A673 (cell line): Measurements from ENCODE around the gene ABHD17B. TPM values are rescaled to one million over a fixed set of nuclear protein-coding genes. Genes with fewer than 3 reads are reported as not detected.

Experiments used
- BruUV-seq: library from RNA; stranded (reverse); fragments of 400-500 nt; replicated peaks from 2 replicates; lab custom pipeline; 2021; lab: Mats Ljungman, UMichigan
- CTCF ChIA-PET: fragments of 300-600 bp; sonication (Branson Sonifier 250); formaldehyde crosslinking; loops from one replicate; lab custom pipeline; 2022; ENCODE audit warnings: antibody characterized with exemption; lab: Charles Lee
- POLR2A ChIA-PET: fragments of 300-600 bp; sonication (Branson Sonifier 250); formaldehyde crosslinking; loops from one replicate; lab custom pipeline; 2022; ENCODE audit warnings: antibody characterized with exemption; ENCODE audit not compliant: low non-redundant PET; lab: Charles Lee
- DNase-seq: peaks from one replicate; pipeline ENCODE4 v3.0.0-alpha.2; 2015; ENCODE audit warnings: low spot score
- H3K27ac ChIP-seq: fragments of 200-600 bp; sonication (generic); 2 replicates; pipeline ENCODE4 v1.5.1; 2016; ENCODE audit warnings: mixed run types, low read depth, mild to moderate bottlenecking, mixed read lengths, antibody characterized with exemption, low read length; ENCODE audit not compliant: poor library complexity, severe bottlenecking
- H3K27me3 ChIP-seq: fragments of 200-600 bp; sonication (generic); replicated peaks from 2 replicates; pipeline ENCODE4 v1.6.1; 2017; ENCODE audit warnings: mixed run types, low read depth, mild to moderate bottlenecking, mixed read lengths, antibody characterized with exemption, low read length; ENCODE audit not compliant: insufficient read depth, poor library complexity
- H3K36me3 ChIP-seq: fragments of 200-600 bp; sonication (generic); 2 replicates; pipeline ENCODE4 v1.6.1; 2016; ENCODE audit warnings: mixed run types, mild to moderate bottlenecking, mixed read lengths, antibody characterized with exemption, low read length; ENCODE audit not compliant: insufficient read depth, poor library complexity, severe bottlenecking
- H3K4me1 ChIP-seq: fragments of 200-600 bp; sonication (generic); 2 replicates; pipeline ENCODE4 v1.6.1; 2017; ENCODE audit warnings: mixed run types, mild to moderate bottlenecking, mixed read lengths, antibody characterized with exemption, low read length; ENCODE audit not compliant: insufficient read depth, poor library complexity, severe bottlenecking
- H3K4me3 ChIP-seq: fragments of 200-600 bp; sonication (generic); 2 replicates; pipeline ENCODE4 v1.5.1; 2016; ENCODE audit warnings: low read depth, mixed run types, mild to moderate bottlenecking, mixed read lengths, low read length; ENCODE audit not compliant: poor library complexity, severe bottlenecking
- H3K9me3 ChIP-seq: fragments of 200-600 bp; sonication (generic); 2 replicates; pipeline ENCODE4 v1.6.1; 2016; ENCODE audit warnings: mixed run types, low read depth, mild to moderate bottlenecking, mixed read lengths, antibody characterized with exemption, low read length; ENCODE audit not compliant: poor library complexity, severe bottlenecking
- CTCF ChIP-seq: fragments of 300-800, 200-600 bp; sonication (generic); conservative IDR thresholded peaks from 2 replicates; pipeline ENCODE4 v1.5.1; 2017; ENCODE audit warnings: low read depth, mild to moderate bottlenecking, antibody characterized with exemption, low read length, moderate library complexity, mixed read lengths
- EZH2 ChIP-seq: fragments of 200-600 bp; sonication (generic); IDR thresholded peaks from 2 replicates; pipeline ENCODE4 v1.6.1; 2017; ENCODE audit warnings: borderline replicate concordance, low read depth, mild to moderate bottlenecking, mixed read lengths, antibody characterized with exemption, low read length; ENCODE audit not compliant: poor library complexity, severe bottlenecking
- intact Hi-C: fragments of 100-400 bp; cut with micrococcal nuclease; formaldehyde crosslinking; loops from one replicate; pipeline ENCODE4 v1.10.0; 2022; ENCODE audit not compliant: unreplicated experiment
- total RNA-seq: library from RNA; stranded (reverse); gene quantifications from 2 replicates; pipeline ENCODE4 v1.2.3, GENCODE V29; 2021

The ABHD17B gene
- total RNA-seq, 1 experiment from 2014 or later: 19.7 TPM

- intact Hi-C loops: no loop called here
- no peaks in the 10 kb centered on the region for H3K9me3 ChIP-seq
- BruUV-seq: no TSS peak
- no peak for DNase-seq
- CTCF ChIA-PET: no interaction called here
- no peak for TF ChIP-seq EZH2
- no peak for TF ChIP-seq CTCF
- H3K27me3 ChIP-seq: no peaks in the 10 kb centered on the region
- H3K27ac ChIP-seq: no peak overlapping the region
- H3K36me3 ChIP-seq: no peaks in the 10 kb centered on the region
- no peak overlapping the region for H3K4me3 ChIP-seq
- no peaks in the 10 kb centered on the region for H3K4me1 ChIP-seq
- POLR2A ChIA-PET: no interaction called here
Measured at GRCh38 chr9:71924576-71924975, 13.6 kb upstream of the ABHD17B start.

- H3K27ac ChIP-seq: no peak overlapping the region
Measured at GRCh38 chr9:71921190-71921814, 10.3 kb upstream of the ABHD17B start.

DNA sequence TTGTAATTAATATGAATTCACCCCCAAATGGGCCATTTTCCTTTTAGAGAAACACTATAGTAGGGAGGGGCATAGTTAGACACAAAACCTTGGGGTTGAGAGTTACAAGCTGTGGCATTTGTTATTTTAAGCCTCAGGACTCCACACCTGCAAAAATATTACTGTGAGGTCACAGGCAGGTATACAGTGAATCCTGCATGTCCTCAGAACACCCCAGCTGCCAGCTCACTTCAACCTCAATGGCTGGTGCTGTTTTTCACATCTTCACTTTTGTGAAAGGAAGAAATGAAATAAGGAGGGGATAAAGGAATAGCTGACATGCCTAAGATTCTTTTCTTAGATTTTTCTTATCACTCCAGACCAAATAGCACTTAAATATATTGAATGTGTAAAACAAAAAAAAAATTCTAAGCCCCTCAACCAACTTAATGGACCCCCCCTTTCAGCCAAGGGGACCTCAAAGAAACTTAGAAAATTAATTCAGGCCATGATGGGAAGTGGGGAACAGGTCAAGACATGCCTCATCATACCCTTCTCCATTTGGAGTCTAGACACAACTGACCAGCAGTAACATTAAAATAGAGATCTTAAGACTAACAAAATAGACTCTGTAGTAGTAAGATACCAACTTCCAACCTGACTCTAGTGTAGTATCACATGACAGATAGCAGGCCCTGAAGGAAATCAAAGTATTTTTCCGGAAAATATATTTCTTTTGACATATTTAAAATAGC lies 9.6 kb upstream of the ABHD17B start:
- H3K27me3 ChIP-seq: no peaks in the 10 kb centered on the region
- H3K4me3 ChIP-seq: no peak overlapping the region
- H3K9me3 ChIP-seq: no peaks in the 10 kb centered on the region
- DNase-seq: no peak
- no peak for TF ChIP-seq EZH2
- TF ChIP-seq CTCF: no peak
- intact Hi-C loops: no loop called here
- ChIA-PET POLR2A (no interaction called here), CTCF (no interaction called here)
- H3K36me3 ChIP-seq: no peaks in the 10 kb centered on the region
- no peak overlapping the region for H3K27ac ChIP-seq
- H3K4me1 ChIP-seq: no peaks in the 10 kb centered on the region
- no TSS peak for BruUV-seq

More at GRCh38 chr9:71921190-71921814, 10.3 kb upstream of the ABHD17B start:
- Histone ChIP-seq H3K27me3 (no peaks in the 10 kb centered on the region), H3K9me3 (no peaks in the 10 kb centered on the region), H3K36me3 (no peaks in the 10 kb centered on the region), H3K4me1 (no peaks in the 10 kb centered on the region), H3K4me3 (no peak overlapping the region)
- ChIA-PET POLR2A (no interaction called here), CTCF (interaction anchor here (0.6 kb wide), 1 partner anchor 19 kb away, joined by 3 read pairs; no protein-coding TSS in a partner anchor)
- TF ChIP-seq CTCF (no peak), EZH2 (no peak)
- no TSS peak for BruUV-seq
- intact Hi-C loops: no loop called here
- no peak for DNase-seq
